ENCODE measurements around the gene NRP1. TPM values are rescaled to one million over a fixed set of nuclear protein-coding genes. Genes with fewer than 3 reads are reported as not detected.

The NRP1 gene
- total RNA-seq, 1 donor from 2014 or later = 208 TPM

DNA sequence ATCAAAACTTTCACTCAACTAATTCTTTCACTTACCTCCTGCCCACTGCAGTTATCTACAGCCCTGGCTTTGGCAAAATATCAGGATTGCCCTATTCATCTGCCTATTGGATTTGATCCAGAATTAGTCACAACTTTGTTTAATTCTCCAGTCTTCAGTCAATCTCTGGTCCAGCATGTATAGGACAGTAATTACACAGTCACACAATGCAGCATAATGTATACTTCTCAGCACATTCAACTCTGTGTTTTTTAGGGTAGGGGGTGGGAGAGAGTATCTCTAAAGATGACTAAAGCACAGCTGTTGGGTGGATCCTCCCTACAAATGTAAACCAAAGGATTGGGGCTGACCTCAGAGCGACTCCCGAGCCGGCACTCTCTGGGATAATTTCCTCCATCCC, 17.7 kb upstream of the NRP1 start:
- no peaks in the 10 kb centered on the region for H3K27me3 Mint-ChIP-seq (ENCODE audit: unreplicated experiment)
- no peaks in the 10 kb centered on the region for H3K36me3 Mint-ChIP-seq (ENCODE audit: unreplicated experiment)
- no peak overlapping the region for H3K27ac Mint-ChIP-seq (ENCODE audit: unreplicated experiment)
- TF ChIP-seq, protein P1, sequence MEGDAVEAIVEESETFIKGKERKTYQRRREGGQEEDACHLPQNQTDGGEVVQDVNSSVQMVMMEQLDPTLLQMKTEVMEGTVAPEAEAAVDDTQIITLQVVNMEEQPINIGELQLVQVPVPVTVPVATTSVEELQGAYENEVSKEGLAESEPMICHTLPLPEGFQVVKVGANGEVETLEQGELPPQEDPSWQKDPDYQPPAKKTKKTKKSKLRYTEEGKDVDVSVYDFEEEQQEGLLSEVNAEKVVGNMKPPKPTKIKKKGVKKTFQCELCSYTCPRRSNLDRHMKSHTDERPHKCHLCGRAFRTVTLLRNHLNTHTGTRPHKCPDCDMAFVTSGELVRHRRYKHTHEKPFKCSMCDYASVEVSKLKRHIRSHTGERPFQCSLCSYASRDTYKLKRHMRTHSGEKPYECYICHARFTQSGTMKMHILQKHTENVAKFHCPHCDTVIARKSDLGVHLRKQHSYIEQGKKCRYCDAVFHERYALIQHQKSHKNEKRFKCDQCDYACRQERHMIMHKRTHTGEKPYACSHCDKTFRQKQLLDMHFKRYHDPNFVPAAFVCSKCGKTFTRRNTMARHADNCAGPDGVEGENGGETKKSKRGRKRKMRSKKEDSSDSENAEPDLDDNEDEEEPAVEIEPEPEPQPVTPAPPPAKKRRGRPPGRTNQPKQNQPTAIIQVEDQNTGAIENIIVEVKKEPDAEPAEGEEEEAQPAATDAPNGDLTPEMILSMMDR (IDR thresholded peaks at IDR 0.05) = no peak
- H3K4me1 Mint-ChIP-seq (ENCODE audit: unreplicated experiment) = peaks cover 14% of the 10 kb centered on the region
- H3K9me3 Mint-ChIP-seq (ENCODE audit: unreplicated experiment) = no peaks in the 10 kb centered on the region
- no peak for DNase-seq (ENCODE audit: extremely low spot score, unreplicated experiment)
- no peak overlapping the region for H3K4me3 Mint-ChIP-seq (ENCODE audit: unreplicated experiment)

DNA sequence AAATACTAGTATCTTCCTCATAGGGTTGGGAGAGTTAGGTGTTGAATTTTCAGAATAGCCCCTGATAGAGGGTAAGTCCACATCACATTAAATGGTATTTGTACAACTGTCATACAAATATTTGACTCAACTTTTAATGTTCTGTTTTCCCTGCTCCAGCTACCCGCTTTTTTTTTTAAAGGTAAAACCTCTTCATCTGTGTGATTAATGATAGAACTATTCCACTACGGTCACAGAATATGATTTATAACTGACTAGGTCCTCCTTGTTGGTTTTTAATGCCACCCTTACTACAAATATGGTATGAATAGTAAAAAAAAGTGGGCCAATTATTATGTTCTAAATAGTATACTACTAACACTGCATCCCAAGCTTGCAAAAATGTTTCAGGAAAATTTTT, 15.6 kb upstream of the NRP1 start:
- no peak overlapping the region for H3K27ac Mint-ChIP-seq (ENCODE audit: unreplicated experiment)
- no peaks in the 10 kb centered on the region for H3K9me3 Mint-ChIP-seq (ENCODE audit: unreplicated experiment)
- no peak overlapping the region for H3K4me3 Mint-ChIP-seq (ENCODE audit: unreplicated experiment)
- no peaks in the 10 kb centered on the region for H3K27me3 Mint-ChIP-seq (ENCODE audit: unreplicated experiment)
- TF ChIP-seq, protein P1 (IDR thresholded peaks at IDR 0.05) = no peak
- peaks cover 22% of the 10 kb centered on the region for H3K4me1 Mint-ChIP-seq (ENCODE audit: unreplicated experiment)
- DNase-seq (ENCODE audit: extremely low spot score, unreplicated experiment) = no peak
- peaks cover 3% of the 10 kb centered on the region for H3K36me3 Mint-ChIP-seq (ENCODE audit: unreplicated experiment)

DNA sequence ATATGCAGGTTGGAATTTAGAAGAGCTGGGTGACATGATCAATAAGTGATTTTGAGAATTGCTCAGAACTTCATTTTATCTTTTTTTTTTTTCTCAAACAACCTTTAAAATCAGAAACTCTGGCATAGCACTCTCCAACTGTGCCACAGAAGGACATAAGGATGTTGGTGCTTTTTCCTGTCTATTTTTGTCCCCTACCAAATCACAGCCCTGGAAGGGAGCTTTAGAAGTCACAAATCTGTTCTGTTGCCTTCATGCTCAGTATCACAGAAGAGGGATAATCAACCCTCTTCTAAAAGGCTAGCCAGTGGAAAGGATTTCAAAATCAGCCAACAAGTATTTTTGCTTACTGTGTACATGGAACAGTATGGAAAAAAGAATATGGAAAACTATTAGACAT, 14.8 kb upstream of the NRP1 start:
- H3K36me3 Mint-ChIP-seq (ENCODE audit: unreplicated experiment) = peaks cover 3% of the 10 kb centered on the region
- H3K9me3 Mint-ChIP-seq (ENCODE audit: unreplicated experiment) = no peaks in the 10 kb centered on the region
- H3K4me1 Mint-ChIP-seq (ENCODE audit: unreplicated experiment) = peaks cover 22% of the 10 kb centered on the region
- no peak for DNase-seq (ENCODE audit: extremely low spot score, unreplicated experiment)
- no peak overlapping the region for H3K27ac Mint-ChIP-seq (ENCODE audit: unreplicated experiment)
- no peak overlapping the region for H3K4me3 Mint-ChIP-seq (ENCODE audit: unreplicated experiment)
- no peaks in the 10 kb centered on the region for H3K27me3 Mint-ChIP-seq (ENCODE audit: unreplicated experiment)
- TF ChIP-seq, protein P1 (IDR thresholded peaks at IDR 0.05) = no peak

DNA sequence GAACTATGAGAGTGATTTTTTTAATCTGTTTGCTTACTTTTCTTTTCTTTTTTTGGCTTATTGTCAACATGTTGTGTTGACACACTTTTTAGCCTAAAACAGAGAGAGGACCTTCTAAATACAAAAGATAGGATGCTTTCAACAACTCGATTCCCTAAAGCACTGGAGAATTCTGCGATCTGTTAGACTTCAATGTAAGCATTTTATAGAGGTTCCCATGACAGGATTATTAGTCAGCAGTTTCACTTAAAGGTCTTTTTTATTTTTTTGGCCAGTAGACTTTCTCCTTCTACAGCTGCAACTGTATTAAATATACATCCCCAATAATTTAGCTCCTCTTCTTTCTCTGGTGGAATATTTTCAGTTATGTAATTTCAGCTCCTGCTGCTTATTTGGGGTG, 12.7 kb upstream of the NRP1 start:
- Mint-ChIP-seq H3K4me3 (ENCODE audit: unreplicated experiment) (no peak overlapping the region), H3K27me3 (ENCODE audit: unreplicated experiment) (no peaks in the 10 kb centered on the region), H3K27ac (ENCODE audit: unreplicated experiment) (peak overlapping the region; percentile 60), H3K4me1 (ENCODE audit: unreplicated experiment) (peaks cover 30% of the 10 kb centered on the region), H3K9me3 (ENCODE audit: unreplicated experiment) (no peaks in the 10 kb centered on the region), H3K36me3 (ENCODE audit: unreplicated experiment) (peaks cover 3% of the 10 kb centered on the region)
- DNase-seq (ENCODE audit: extremely low spot score, unreplicated experiment) = no peak
- TF ChIP-seq, protein P1 (IDR thresholded peaks at IDR 0.05) = no peak

DNA sequence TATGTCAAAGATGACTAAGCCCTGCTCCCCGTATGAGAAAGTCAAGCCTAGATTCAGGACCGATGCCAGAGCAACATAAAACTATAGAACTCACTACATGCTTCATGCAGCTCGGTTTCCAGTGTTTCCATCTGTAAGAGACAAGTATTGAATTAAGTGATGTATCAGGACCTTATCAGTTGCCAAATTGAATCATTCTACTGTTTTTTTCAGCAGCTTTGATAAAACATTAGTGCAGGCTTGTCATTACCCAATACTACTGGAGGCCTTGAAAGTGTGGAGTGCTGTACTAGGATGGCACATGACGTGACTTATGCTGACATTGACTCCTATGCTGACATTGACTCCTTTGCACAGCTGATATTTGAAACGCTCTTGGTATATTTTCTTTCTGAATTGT, 10.8 kb upstream of the NRP1 start:
- Mint-ChIP-seq H3K27me3 (ENCODE audit: unreplicated experiment) (no peaks in the 10 kb centered on the region), H3K4me1 (ENCODE audit: unreplicated experiment) (peaks cover 46% of the 10 kb centered on the region)

More for the DNA sequence above, 10.8 kb upstream of the NRP1 start:
- Mint-ChIP-seq H3K9me3 (ENCODE audit: unreplicated experiment) (no peaks in the 10 kb centered on the region), H3K36me3 (ENCODE audit: unreplicated experiment) (peaks cover 3% of the 10 kb centered on the region), H3K4me3 (ENCODE audit: unreplicated experiment) (no peak overlapping the region), H3K27ac (ENCODE audit: unreplicated experiment) (no peak overlapping the region)
- no peak for DNase-seq (ENCODE audit: extremely low spot score, unreplicated experiment)
- TF ChIP-seq, protein P1 (IDR thresholded peaks at IDR 0.05) = no peak

All from osteocyte (in vitro differentiated cells).